ENCODE data around the gene NF1.

Gene NF1

GRCh38 chr17:31134576-31134975 lies 39.8 kb downstream of the NF1 start:
- no peak for TF ChIP-seq CTCF (IDR thresholded peaks at IDR 0.05; ENCODE audit: control extremely low read depth, extremely low read depth, low read depth, missing control alignments)
- POLR2A ChIA-PET: no interaction called here
- CTCF ChIA-PET: interaction anchor here (1.2 to 1.6 kb wide), 3 partner anchors 9 to 179 kb away, joined by 3 to 8 read pairs (median 6); no protein-coding TSS in a partner anchor
- no peak for DNase-seq (ENCODE audit: extremely low spot score)

- CTCF ChIA-PET: no interaction called here
- POLR2A ChIA-PET: no interaction called here
- no peak for DNase-seq (ENCODE audit: extremely low spot score)
- no peak for TF ChIP-seq CTCF (IDR thresholded peaks at IDR 0.05; ENCODE audit: control extremely low read depth, extremely low read depth, low read depth, missing control alignments)
These were observed 41.5 kb downstream of the NF1 start for GRCh38 chr17:31136319-31136718.

GRCh38 chr17:31140111-31140510 lies 45.3 kb downstream of the NF1 start:
- ChIA-PET POLR2A (no interaction called here), CTCF (interaction anchor here (0.9 kb wide), 1 partner anchor 16 kb away, joined by 3 read pairs; no protein-coding TSS in a partner anchor)
- DNase-seq (ENCODE audit: extremely low spot score): no peak
- no peak for TF ChIP-seq CTCF (IDR thresholded peaks at IDR 0.05; ENCODE audit: control extremely low read depth, extremely low read depth, low read depth, missing control alignments)

- DNase-seq (ENCODE audit: extremely low spot score): no peak
- ChIA-PET CTCF (interaction anchor here (1.5 to 2.3 kb wide), 2 partner anchors 10 to 14 kb away, joined by 3 to 8 read pairs; no protein-coding TSS in a partner anchor), POLR2A (no interaction called here)
- TF ChIP-seq CTCF (IDR thresholded peaks at IDR 0.05; ENCODE audit: control extremely low read depth, extremely low read depth, low read depth, missing control alignments): no peak
These were observed 49.7 kb downstream of the NF1 start for GRCh38 chr17:31144428-31144827.

GRCh38 chr17:31144836-31145235 lies 50.1 kb downstream of the NF1 start:
- ChIA-PET POLR2A (no interaction called here), CTCF (interaction anchor here (2.3 kb wide), 1 partner anchor 11 kb away, joined by 8 read pairs; no protein-coding TSS in a partner anchor)
- DNase-seq (ENCODE audit: extremely low spot score): no peak
- TF ChIP-seq CTCF (IDR thresholded peaks at IDR 0.05; ENCODE audit: control extremely low read depth, extremely low read depth, low read depth, missing control alignments): no peak

GRCh38 chr17:31147507-31148202 lies 52.9 kb downstream of the NF1 start:
- ChIA-PET CTCF (interaction anchor here (1.2 to 1.9 kb wide), 2 partner anchors 9 kb away, joined by 3 to 7 read pairs; no protein-coding TSS in a partner anchor), POLR2A (no interaction called here)
- no peak for DNase-seq (ENCODE audit: extremely low spot score)
- TF ChIP-seq CTCF (IDR thresholded peaks at IDR 0.05; ENCODE audit: control extremely low read depth, extremely low read depth, low read depth, missing control alignments): no peak
